Measurements from ENCODE around the gene LCLAT1. TPM values are rescaled to one million over a fixed set of nuclear protein-coding genes. Genes with fewer than 3 reads are reported as not detected.

The LCLAT1 gene
- total and polyA plus RNA-seq, 2 of the 4 experiments (the other 2 are of a cell fraction): 7.5 to 11.5 TPM

DNA sequence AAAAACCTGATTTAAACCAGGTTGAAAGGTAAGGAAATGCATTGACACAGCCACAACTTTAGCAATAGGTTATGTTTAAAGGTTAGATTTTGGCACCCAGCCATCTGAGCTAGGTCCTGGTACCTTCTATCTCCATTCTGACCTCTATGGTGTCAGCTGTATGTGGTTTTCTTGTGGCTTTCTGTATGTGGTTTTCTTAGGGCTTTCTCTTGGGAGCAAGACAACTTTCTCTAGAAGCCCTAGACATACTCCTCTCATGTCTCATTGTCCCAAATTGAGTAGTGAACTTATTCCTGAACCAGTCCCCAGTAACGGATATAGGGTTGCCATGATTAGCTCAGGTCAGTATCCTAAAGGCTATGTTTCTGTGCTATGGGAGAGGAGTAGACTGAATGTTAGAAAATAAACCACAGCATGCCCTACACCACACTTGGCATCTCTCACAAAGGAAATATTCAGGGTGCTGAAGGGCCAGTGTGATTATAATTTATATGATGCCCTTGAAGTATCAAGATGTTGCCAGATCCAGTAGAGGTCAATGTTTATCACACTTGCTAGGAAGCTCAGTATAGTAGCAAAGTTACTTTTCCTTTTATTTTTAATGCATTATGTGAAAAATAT is 184.1 kb downstream of the LCLAT1 start:
- no peak overlapping the region for H3K18ac ChIP-seq (ENCODE audit: low read depth, low read length)
- in situ Hi-C loops (cut with MboI; ENCODE audit: low sequenced_read_pairs): no loop called here
- peak overlapping the region; percentile 48; the same call in 1 of the 2 replicates for H4K5ac ChIP-seq (ENCODE audit: low read depth, low read length)
- no peak for ATAC-seq (ENCODE audit: low read depth)
- no peak overlapping the region for H2BK120ac ChIP-seq (ENCODE audit: low read depth, low read length)
- no peak overlapping the region for H2BK20ac ChIP-seq (ENCODE audit: low read depth, low read length)
- no peaks in the 10 kb centered on the region for H3K27me3 ChIP-seq (ENCODE audit: control insufficient read depth, insufficient read depth, low read length)
- H2BK5ac ChIP-seq (ENCODE audit: low read depth, low read length, poor library complexity, severe bottlenecking): no peak overlapping the region
- no peaks in the 10 kb centered on the region for H3K36me3 ChIP-seq (ENCODE audit: control insufficient read depth, insufficient read depth, low read length)
- no peak overlapping the region for H4K8ac ChIP-seq (ENCODE audit: low read depth in 2 of 2, low read length in 2 of 2)
- WGBS, 2 experiments (ENCODE audit: extremely low coverage in 2 of 2, insufficient read length in 1 of 2): no CpG with 5 or more reads among the region's 1 CpG
- H2AK9ac ChIP-seq (replicated peaks; ENCODE audit: low read depth, low read length, poor library complexity): no peak overlapping the region
- no peak overlapping the region for H3K27ac ChIP-seq (ENCODE audit: insufficient read depth, low read length)
- no peak overlapping the region for H3K23ac ChIP-seq (ENCODE audit: low read depth, low read length)
- no peaks in the 10 kb centered on the region for H4K20me1 ChIP-seq (ENCODE audit: insufficient read depth, low read length)
- no peak overlapping the region for H2AFZ ChIP-seq (replicated peaks; ENCODE audit: low read length, poor library complexity)
- H3K4me1 ChIP-seq (ENCODE audit: control insufficient read depth, insufficient read depth, low read length): peaks cover 2% of the 10 kb centered on the region; the same call in 1 of the 2 replicates
- no peak overlapping the region for H2BK15ac ChIP-seq (ENCODE audit: low read depth, low read length)
- TF ChIP-seq MXI1 (IDR thresholded peaks at IDR 0.05; ENCODE audit: borderline replicate concordance, low read depth, low read length): no peak
- TF ChIP-seq NFE2L2 (IDR thresholded peaks at IDR 0.05; ENCODE audit: low read depth, low read length): no peak
- no peak for TF ChIP-seq RAD21 (IDR thresholded peaks at IDR 0.05; ENCODE audit: low read length)
- TF ChIP-seq, protein P1, sequence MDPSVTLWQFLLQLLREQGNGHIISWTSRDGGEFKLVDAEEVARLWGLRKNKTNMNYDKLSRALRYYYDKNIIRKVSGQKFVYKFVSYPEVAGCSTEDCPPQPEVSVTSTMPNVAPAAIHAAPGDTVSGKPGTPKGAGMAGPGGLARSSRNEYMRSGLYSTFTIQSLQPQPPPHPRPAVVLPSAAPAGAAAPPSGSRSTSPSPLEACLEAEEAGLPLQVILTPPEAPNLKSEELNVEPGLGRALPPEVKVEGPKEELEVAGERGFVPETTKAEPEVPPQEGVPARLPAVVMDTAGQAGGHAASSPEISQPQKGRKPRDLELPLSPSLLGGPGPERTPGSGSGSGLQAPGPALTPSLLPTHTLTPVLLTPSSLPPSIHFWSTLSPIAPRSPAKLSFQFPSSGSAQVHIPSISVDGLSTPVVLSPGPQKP (IDR thresholded peaks at IDR 0.05; ENCODE audit: borderline replicate concordance, low read depth, low read length): no peak
- TF ChIP-seq POLR2A (IDR thresholded peaks at IDR 0.05; ENCODE audit: low read depth, low read length): no peak
- TF ChIP-seq FOS (IDR thresholded peaks at IDR 0.05; ENCODE audit: low read depth, low read length): no peak
- no peak for TF ChIP-seq RFX5 (IDR thresholded peaks at IDR 0.05; ENCODE audit: low read depth, low read length)
- TF ChIP-seq, protein P2, sequence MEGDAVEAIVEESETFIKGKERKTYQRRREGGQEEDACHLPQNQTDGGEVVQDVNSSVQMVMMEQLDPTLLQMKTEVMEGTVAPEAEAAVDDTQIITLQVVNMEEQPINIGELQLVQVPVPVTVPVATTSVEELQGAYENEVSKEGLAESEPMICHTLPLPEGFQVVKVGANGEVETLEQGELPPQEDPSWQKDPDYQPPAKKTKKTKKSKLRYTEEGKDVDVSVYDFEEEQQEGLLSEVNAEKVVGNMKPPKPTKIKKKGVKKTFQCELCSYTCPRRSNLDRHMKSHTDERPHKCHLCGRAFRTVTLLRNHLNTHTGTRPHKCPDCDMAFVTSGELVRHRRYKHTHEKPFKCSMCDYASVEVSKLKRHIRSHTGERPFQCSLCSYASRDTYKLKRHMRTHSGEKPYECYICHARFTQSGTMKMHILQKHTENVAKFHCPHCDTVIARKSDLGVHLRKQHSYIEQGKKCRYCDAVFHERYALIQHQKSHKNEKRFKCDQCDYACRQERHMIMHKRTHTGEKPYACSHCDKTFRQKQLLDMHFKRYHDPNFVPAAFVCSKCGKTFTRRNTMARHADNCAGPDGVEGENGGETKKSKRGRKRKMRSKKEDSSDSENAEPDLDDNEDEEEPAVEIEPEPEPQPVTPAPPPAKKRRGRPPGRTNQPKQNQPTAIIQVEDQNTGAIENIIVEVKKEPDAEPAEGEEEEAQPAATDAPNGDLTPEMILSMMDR (conservative IDR thresholded peaks at IDR 0.05; ENCODE audit: low read depth, low read length): no peak
- no peak for TF ChIP-seq BHLHE40 (IDR thresholded peaks at IDR 0.05; ENCODE audit: low read depth, low read length)
- TF ChIP-seq RCOR1 (IDR thresholded peaks at IDR 0.05; ENCODE audit: insufficient replicate concordance, low read length): no peak
- no peak for TF ChIP-seq MAZ (IDR thresholded peaks at IDR 0.05; ENCODE audit: borderline replicate concordance, low read depth, low read length)
- TF ChIP-seq MAFK (IDR thresholded peaks at IDR 0.05; ENCODE audit: low read depth, low read length): no peak
- TF ChIP-seq, protein P3, sequence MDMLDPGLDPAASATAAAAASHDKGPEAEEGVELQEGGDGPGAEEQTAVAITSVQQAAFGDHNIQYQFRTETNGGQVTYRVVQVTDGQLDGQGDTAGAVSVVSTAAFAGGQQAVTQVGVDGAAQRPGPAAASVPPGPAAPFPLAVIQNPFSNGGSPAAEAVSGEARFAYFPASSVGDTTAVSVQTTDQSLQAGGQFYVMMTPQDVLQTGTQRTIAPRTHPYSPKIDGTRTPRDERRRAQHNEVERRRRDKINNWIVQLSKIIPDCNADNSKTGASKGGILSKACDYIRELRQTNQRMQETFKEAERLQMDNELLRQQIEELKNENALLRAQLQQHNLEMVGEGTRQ (IDR thresholded peaks at IDR 0.05; ENCODE audit: low read depth, low read length): no peak
- no peak overlapping the region for H2AK5ac ChIP-seq (ENCODE audit: low read depth, low read length)
- no peaks in the 10 kb centered on the region for H3K9me3 ChIP-seq (ENCODE audit: control insufficient read depth, insufficient read depth, low read length)
- H3K4ac ChIP-seq (ENCODE audit: low read depth, low read length): no peak overlapping the region
- peaks cover 0 to 3% of the 10 kb centered on the region in 2 experiments; a peak in 1 of 4 replicates for H3K79me1 ChIP-seq (ENCODE audit: low read depth in 1 of 2, low read length in 2 of 2)
- no peak overlapping the region for H3K14ac ChIP-seq (replicated peaks; ENCODE audit: low read depth, low read length)
- no peak overlapping the region for H4K91ac ChIP-seq (ENCODE audit: insufficient read depth, low read depth, low read length)
- no peak overlapping the region for H3K56ac ChIP-seq (ENCODE audit: extremely low read depth, insufficient read depth, low read length)
- no peak overlapping the region for H3K4me2 ChIP-seq (ENCODE audit: low read depth, low read length)
- no peak overlapping the region for H3K4me3 ChIP-seq (ENCODE audit: insufficient read depth, low read depth, low read length)
- dilution Hi-C loops (cut with HindIII; ENCODE audit: low sequenced_read_pairs, unreplicated experiment): no loop called here
- no peak overlapping the region for H3K9ac ChIP-seq (ENCODE audit: low read depth, low read length)
- POLR2A ChIA-PET (ENCODE audit: unreplicated experiment): no interaction called here
- intact Hi-C loops (cut with micrococcal nuclease): loop anchor here (5.0 kb wide), 1 partner anchor 49 kb away; no protein-coding TSS in a partner anchor
- peak; percentile 13 for DNase-seq
- CTCF ChIA-PET: no interaction called here
- no peaks in the 10 kb centered on the region for H3K9me1 ChIP-seq (ENCODE audit: insufficient read depth, low read length)
- no TSS peak for BruUV-seq (replicated peaks)
